ENCODE data around the gene PDIA3.
A peak's percentile ranks its signal among the peaks of the same experiment; 100 is the strongest.

PDIA3 gene

GRCh38 chr15:43775411-43775965 lies 29.2 kb downstream of the PDIA3 start:
- H3K36me3 ChIP-seq (ENCODE audit: control insufficient read depth, insufficient read depth, low read length) = peaks cover 6% of the 10 kb centered on the region
- TF ChIP-seq CTCF (IDR thresholded peaks at IDR 0.05; ENCODE audit: insufficient read depth, low read length, poor library complexity, severe bottlenecking) = peak; percentile 36
- no peak for DNase-seq (ENCODE audit: extremely low read depth, insufficient read length)
- H3K4me3 ChIP-seq (replicated peaks; ENCODE audit: low read depth, low read length) = peak overlapping the region; percentile 71
- H3K27me3 ChIP-seq (replicated peaks; ENCODE audit: control insufficient read depth, insufficient read depth, low read length) = no peaks in the 10 kb centered on the region

GRCh38 chr15:43776101-43776717 lies 30.0 kb downstream of the PDIA3 start:
- TF ChIP-seq CTCF (IDR thresholded peaks at IDR 0.05; ENCODE audit: insufficient read depth, low read length, poor library complexity, severe bottlenecking) = no peak
- Histone ChIP-seq H3K27me3 (replicated peaks; ENCODE audit: control insufficient read depth, insufficient read depth, low read length) (no peaks in the 10 kb centered on the region), H3K4me3 (replicated peaks; ENCODE audit: low read depth, low read length) (peak overlapping the region; percentile 71), H3K36me3 (ENCODE audit: control insufficient read depth, insufficient read depth, low read length) (peaks cover 6% of the 10 kb centered on the region)
- DNase-seq (ENCODE audit: extremely low read depth, insufficient read length) = peak; percentile 88

- DNase-seq (ENCODE audit: extremely low read depth, insufficient read length) = peak; percentile 90
- Histone ChIP-seq H3K4me3 (replicated peaks; ENCODE audit: low read depth, low read length) (peak within 1 kb of the TSS; percentile 71), H3K36me3 (ENCODE audit: control insufficient read depth, insufficient read depth, low read length) (peaks cover 5% of the 10 kb centered on the region), H3K27me3 (replicated peaks; ENCODE audit: control insufficient read depth, insufficient read depth, low read length) (no peaks in the 10 kb centered on the region)
- no peak for TF ChIP-seq CTCF (IDR thresholded peaks at IDR 0.05; ENCODE audit: insufficient read depth, low read length, poor library complexity, severe bottlenecking)
Observed at GRCh38 chr15:43776718-43777266, 30.6 kb downstream of the PDIA3 start, which contains the start of gene ELL3. Gene ELL3, minus strand, starts transcription at chr15:43776966. Its CDS starts 65 bp downstream, at chr15:43776901.

GRCh38 chr15:43777267-43777914 lies 31.2 kb downstream of the PDIA3 start:
- peak; percentile 95 for DNase-seq (ENCODE audit: extremely low read depth, insufficient read length)
- Histone ChIP-seq H3K4me3 (replicated peaks; ENCODE audit: low read depth, low read length) (peak overlapping the region; percentile 71), H3K36me3 (ENCODE audit: control insufficient read depth, insufficient read depth, low read length) (peaks cover 2% of the 10 kb centered on the region), H3K27me3 (replicated peaks; ENCODE audit: control insufficient read depth, insufficient read depth, low read length) (no peaks in the 10 kb centered on the region)
- peak; percentile 79 for TF ChIP-seq CTCF (IDR thresholded peaks at IDR 0.05; ENCODE audit: insufficient read depth, low read length, poor library complexity, severe bottlenecking)

GRCh38 chr15:43779016-43779415 lies 32.8 kb downstream of the PDIA3 start:
- Histone ChIP-seq H3K4me3 (replicated peaks; ENCODE audit: low read depth, low read length) (no peak overlapping the region), H3K27me3 (replicated peaks; ENCODE audit: control insufficient read depth, insufficient read depth, low read length) (no peaks in the 10 kb centered on the region), H3K36me3 (ENCODE audit: control insufficient read depth, insufficient read depth, low read length) (no peaks in the 10 kb centered on the region)
- no peak for DNase-seq (ENCODE audit: extremely low read depth, insufficient read length)
- no peak for TF ChIP-seq CTCF (IDR thresholded peaks at IDR 0.05; ENCODE audit: insufficient read depth, low read length, poor library complexity, severe bottlenecking)

Data from GM06990 (cell line).